ENCODE data around the gene GNAI2.
"Not testable (repeated sequence)": the region's sequence is repeated elsewhere in the genome, so short reads cannot be mapped to it uniquely, and the experiment has no call there.

Gene GNAI2

GRCh38 chr3:50278123-50278879 is 42.3 kb downstream of the GNAI2 start:
- H3K9ac ChIP-seq (ENCODE audit: low read depth, low read length, poor library complexity, severe bottlenecking), result no peak overlapping the region
- no peak overlapping the region for H3K4me2 ChIP-seq (ENCODE audit: low read depth, low read length, poor library complexity, severe bottlenecking)
- H3F3A ChIP-seq (ENCODE audit: low read depth), result no peaks in the 10 kb centered on the region
- H4K20me1 ChIP-seq (ENCODE audit: insufficient read depth, low read length, poor library complexity, severe bottlenecking), result no peaks in the 10 kb centered on the region
- H3K9me3 ChIP-seq (ENCODE audit: insufficient read depth, low read depth, low read length), result no peaks in the 10 kb centered on the region
- no peaks in the 10 kb centered on the region for H3K27me3 ChIP-seq (ENCODE audit: insufficient read depth, low read length, poor library complexity, severe bottlenecking)
- no peak overlapping the region for H2AFZ ChIP-seq (ENCODE audit: low read length)
- H3K4me3 ChIP-seq (ENCODE audit: low read length, poor library complexity, severe bottlenecking), result no peak overlapping the region
- H3K79me2 ChIP-seq (ENCODE audit: insufficient read depth, low read length), result no peaks in the 10 kb centered on the region
- H3K9me2 ChIP-seq (replicated peaks; ENCODE audit: low read depth, low read length), result no peaks in the 10 kb centered on the region
- no peaks in the 10 kb centered on the region for H3K4me1 ChIP-seq (ENCODE audit: insufficient read depth, low read length, poor library complexity, severe bottlenecking)
- H3K36me3 ChIP-seq (ENCODE audit: insufficient read depth, low read length), result no peaks in the 10 kb centered on the region
- TF ChIP-seq, protein P1, sequence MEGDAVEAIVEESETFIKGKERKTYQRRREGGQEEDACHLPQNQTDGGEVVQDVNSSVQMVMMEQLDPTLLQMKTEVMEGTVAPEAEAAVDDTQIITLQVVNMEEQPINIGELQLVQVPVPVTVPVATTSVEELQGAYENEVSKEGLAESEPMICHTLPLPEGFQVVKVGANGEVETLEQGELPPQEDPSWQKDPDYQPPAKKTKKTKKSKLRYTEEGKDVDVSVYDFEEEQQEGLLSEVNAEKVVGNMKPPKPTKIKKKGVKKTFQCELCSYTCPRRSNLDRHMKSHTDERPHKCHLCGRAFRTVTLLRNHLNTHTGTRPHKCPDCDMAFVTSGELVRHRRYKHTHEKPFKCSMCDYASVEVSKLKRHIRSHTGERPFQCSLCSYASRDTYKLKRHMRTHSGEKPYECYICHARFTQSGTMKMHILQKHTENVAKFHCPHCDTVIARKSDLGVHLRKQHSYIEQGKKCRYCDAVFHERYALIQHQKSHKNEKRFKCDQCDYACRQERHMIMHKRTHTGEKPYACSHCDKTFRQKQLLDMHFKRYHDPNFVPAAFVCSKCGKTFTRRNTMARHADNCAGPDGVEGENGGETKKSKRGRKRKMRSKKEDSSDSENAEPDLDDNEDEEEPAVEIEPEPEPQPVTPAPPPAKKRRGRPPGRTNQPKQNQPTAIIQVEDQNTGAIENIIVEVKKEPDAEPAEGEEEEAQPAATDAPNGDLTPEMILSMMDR (conservative IDR thresholded peaks at IDR 0.05; ENCODE audit: low read length), result no peak
- no peak for TF ChIP-seq EZH2phosphoT487 (IDR thresholded peaks at IDR 0.05; ENCODE audit: borderline replicate concordance)

DNA sequence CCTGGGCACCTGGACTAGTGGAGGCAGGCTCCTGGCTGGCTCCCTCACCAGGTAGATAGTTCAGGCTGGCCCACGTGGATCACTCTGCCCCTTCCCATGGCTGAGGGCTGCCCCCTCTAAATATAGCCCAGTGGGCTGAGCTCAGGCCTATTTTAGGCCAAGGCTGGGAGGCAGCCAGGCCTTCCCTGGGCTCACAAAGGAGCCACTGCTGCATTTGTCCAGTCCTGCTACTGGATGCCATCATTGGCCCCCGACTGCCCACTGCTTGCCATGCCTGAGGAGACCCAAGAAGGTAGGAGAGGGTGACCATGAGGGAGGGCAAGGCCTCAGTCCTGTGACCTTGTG is 42.8 kb downstream of the GNAI2 start, which contains the start of gene LSMEM2:
Gene LSMEM2 (plus strand): TSS at position 208 of the 345 bp plus-strand sequence. CDS start 27 bp downstream, at position 235.
- Histone ChIP-seq H3F3A (ENCODE audit: low read depth) (no peaks in the 10 kb centered on the region), H3K4me2 (ENCODE audit: low read depth, low read length, poor library complexity, severe bottlenecking) (no peak within 1 kb of the TSS), H3K9me3 (ENCODE audit: insufficient read depth, low read depth, low read length) (no peaks in the 10 kb centered on the region), H3K36me3 (ENCODE audit: insufficient read depth, low read length) (no peaks in the 10 kb centered on the region), H3K4me1 (ENCODE audit: insufficient read depth, low read length, poor library complexity, severe bottlenecking) (no peaks in the 10 kb centered on the region), H2AFZ (ENCODE audit: low read length) (no peak within 1 kb of the TSS), H3K27me3 (ENCODE audit: insufficient read depth, low read length, poor library complexity, severe bottlenecking) (no peaks in the 10 kb centered on the region), H3K79me2 (ENCODE audit: insufficient read depth, low read length) (no peaks in the 10 kb centered on the region), H3K4me3 (ENCODE audit: low read length, poor library complexity, severe bottlenecking) (no peak within 1 kb of the TSS), H3K9ac (ENCODE audit: low read depth, low read length, poor library complexity, severe bottlenecking) (no peak within 1 kb of the TSS), H4K20me1 (ENCODE audit: insufficient read depth, low read length, poor library complexity, severe bottlenecking) (no peaks in the 10 kb centered on the region), H3K9me2 (replicated peaks; ENCODE audit: low read depth, low read length) (no peaks in the 10 kb centered on the region)
- TF ChIP-seq EZH2phosphoT487 (IDR thresholded peaks at IDR 0.05; ENCODE audit: borderline replicate concordance), result no peak
- TF ChIP-seq, protein P1 (conservative IDR thresholded peaks at IDR 0.05; ENCODE audit: low read length), result no peak

DNA sequence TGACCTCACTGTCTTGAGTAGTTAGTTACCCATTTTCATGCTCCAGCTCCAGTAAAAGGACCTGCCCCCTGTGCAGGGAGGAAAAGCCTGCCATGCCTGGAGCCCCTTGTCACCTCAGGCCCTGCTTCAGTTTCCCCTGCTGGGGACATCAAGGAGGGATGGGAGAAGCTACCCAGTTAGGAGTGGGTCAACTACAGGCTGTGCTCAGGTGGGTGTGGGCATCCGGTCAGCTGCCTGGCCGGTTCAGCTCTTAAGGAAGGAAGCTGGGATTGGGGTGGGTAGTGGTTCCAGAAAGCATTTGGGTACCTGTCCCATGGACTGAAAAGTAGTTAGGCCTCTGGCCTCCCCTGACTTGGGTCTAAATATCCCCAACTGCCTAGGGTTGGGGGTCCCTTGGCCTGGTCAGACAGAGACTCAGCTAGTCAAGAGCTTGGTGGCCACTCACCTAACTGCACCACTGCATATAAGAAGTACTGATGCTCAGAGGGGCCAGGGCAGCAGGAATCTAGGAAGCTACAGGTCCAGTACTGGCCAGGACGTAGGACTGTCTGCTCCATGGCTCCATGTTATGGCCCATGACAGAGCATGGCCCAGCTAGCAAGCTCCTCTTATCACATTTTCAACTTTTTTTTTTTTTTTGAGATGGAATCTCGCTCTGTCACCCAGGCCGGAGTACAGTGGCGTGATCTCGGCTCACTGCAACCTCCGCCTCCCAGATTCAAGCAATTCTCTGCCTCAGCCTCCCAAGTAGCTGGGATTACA is 43.4 kb downstream of the GNAI2 start:
- H4K20me1 ChIP-seq (ENCODE audit: insufficient read depth, low read length, poor library complexity, severe bottlenecking), result no peaks in the 10 kb centered on the region
- no peaks in the 10 kb centered on the region for H3K9me3 ChIP-seq (ENCODE audit: insufficient read depth, low read depth, low read length)
- H3K4me2 ChIP-seq (ENCODE audit: low read depth, low read length, poor library complexity, severe bottlenecking), result no peak overlapping the region
- no peaks in the 10 kb centered on the region for H3K27me3 ChIP-seq (ENCODE audit: insufficient read depth, low read length, poor library complexity, severe bottlenecking)
- H3K4me1 ChIP-seq (ENCODE audit: insufficient read depth, low read length, poor library complexity, severe bottlenecking), result no peaks in the 10 kb centered on the region
- H3K36me3 ChIP-seq (ENCODE audit: insufficient read depth, low read length), result no peaks in the 10 kb centered on the region
- H3K9ac ChIP-seq (ENCODE audit: low read depth, low read length, poor library complexity, severe bottlenecking), result no peak overlapping the region
- H3K79me2 ChIP-seq (ENCODE audit: insufficient read depth, low read length), result no peaks in the 10 kb centered on the region
- H3F3A ChIP-seq (ENCODE audit: low read depth), result no peaks in the 10 kb centered on the region
- H2AFZ ChIP-seq (ENCODE audit: low read length), result no peak overlapping the region
- TF ChIP-seq EZH2phosphoT487 (IDR thresholded peaks at IDR 0.05; ENCODE audit: borderline replicate concordance), result no peak
- TF ChIP-seq, protein P1 (conservative IDR thresholded peaks at IDR 0.05; ENCODE audit: low read length), result no peak
- no peaks in the 10 kb centered on the region for H3K9me2 ChIP-seq (replicated peaks; ENCODE audit: low read depth, low read length)
- H3K4me3 ChIP-seq (ENCODE audit: low read length, poor library complexity, severe bottlenecking), result no peak overlapping the region

- H3K4me3 ChIP-seq (ENCODE audit: low read length, poor library complexity, severe bottlenecking); H3K4me1 ChIP-seq (ENCODE audit: insufficient read depth, low read length, poor library complexity, severe bottlenecking); H3K9me3 ChIP-seq (ENCODE audit: insufficient read depth, low read depth, low read length); H3K9ac ChIP-seq (ENCODE audit: low read depth, low read length, poor library complexity, severe bottlenecking); H2AFZ ChIP-seq (ENCODE audit: low read length); H3K9me2 ChIP-seq (replicated peaks; ENCODE audit: low read depth, low read length); H4K20me1 ChIP-seq (ENCODE audit: insufficient read depth, low read length, poor library complexity, severe bottlenecking); H3F3A ChIP-seq (ENCODE audit: low read depth); H3K79me2 ChIP-seq (ENCODE audit: insufficient read depth, low read length); H3K27me3 ChIP-seq (ENCODE audit: insufficient read depth, low read length, poor library complexity, severe bottlenecking); H3K4me2 ChIP-seq (ENCODE audit: low read depth, low read length, poor library complexity, severe bottlenecking): not testable (repeated sequence)
- H3K36me3 ChIP-seq (ENCODE audit: insufficient read depth, low read length), result peaks cover 12% of the 10 kb centered on the region; the same call in 1 of the 2 replicates
Measured at GRCh38 chr3:50284121-50284520, 48.1 kb downstream of the GNAI2 start.
